HepG2 (cell line): ENCODE measurements around the gene LBX2. TPM values are rescaled to one million over a fixed set of nuclear protein-coding genes. Genes with fewer than 3 reads are reported as not detected.

ENCODE experiments used
- DNMT1 ChIP-seq: sonication (generic); formaldehyde crosslinking; IDR thresholded peaks from 2 replicates; pipeline ENCODE4 v1.5.1; 2020; ENCODE audit warnings: mild to moderate bottlenecking, missing genetic modification reagents
- FLYWCH1 ChIP-seq: sonication (generic); formaldehyde crosslinking; IDR thresholded peaks from 2 replicates; pipeline ENCODE4 v1.8.1; 2023; ENCODE audit warnings: mild to moderate bottlenecking, missing genetic modification reagents
- FOXC1 ChIP-seq: sonication (generic); formaldehyde crosslinking; IDR thresholded peaks from 2 replicates; pipeline ENCODE4 v1.8.0; 2022; ENCODE audit warnings: mild to moderate bottlenecking, missing genetic modification reagents, borderline replicate concordance
- HDAC1 ChIP-seq: sonication (generic); formaldehyde crosslinking; IDR thresholded peaks from 2 replicates; pipeline ENCODE4 v1.5.1; 2020; ENCODE audit warnings: mild to moderate bottlenecking, missing genetic modification reagents
- HHEX ChIP-seq: IDR thresholded peaks from 2 replicates; pipeline ENCODE4 v1.6.1; 2016; ENCODE audit warnings: control low read depth
- KDM2A ChIP-seq: sonication (generic); formaldehyde crosslinking; IDR thresholded peaks from 2 replicates; pipeline ENCODE4 v1.4.0; 2020; ENCODE audit warnings: low read depth, missing genetic modification reagents, borderline replicate concordance
- RBAK ChIP-seq: sonication (generic); formaldehyde crosslinking; IDR thresholded peaks from 2 replicates; pipeline ENCODE4 v1.5.1; 2020; ENCODE audit warnings: mild to moderate bottlenecking, missing genetic modification reagents
- RORA ChIP-seq: sonication (generic); formaldehyde crosslinking; IDR thresholded peaks from 2 replicates; pipeline ENCODE4 v1.5.0; 2020; ENCODE audit warnings: mild to moderate bottlenecking, missing genetic modification reagents, moderate library complexity
- TBL1XR1 ChIP-seq: fragments of 150-350 bp; IDR thresholded peaks from 2 replicates; pipeline ENCODE4 v1.6.1; 2014; ENCODE audit warnings: borderline replicate concordance, low read length; ENCODE audit not compliant: partially characterized antibody
- THYN1 ChIP-seq: sonication (generic); formaldehyde crosslinking; IDR thresholded peaks from 2 replicates; pipeline ENCODE4 v1.8.1; 2023; ENCODE audit warnings: low read depth, mild to moderate bottlenecking, moderate library complexity, missing genetic modification reagents, borderline replicate concordance
- ZNF543 ChIP-seq: sonication (generic); formaldehyde crosslinking; IDR thresholded peaks from 2 replicates; pipeline ENCODE4 v1.4.0; 2020; ENCODE audit warnings: mild to moderate bottlenecking, missing genetic modification reagents
- ZNF83 ChIP-seq: sonication (generic); formaldehyde crosslinking; IDR thresholded peaks from 2 replicates; pipeline ENCODE4 v1.4.0; 2020; ENCODE audit warnings: missing genetic modification reagents, mild to moderate bottlenecking, borderline replicate concordance
- polyA plus RNA-seq, 8 experiments: library from polyadenylated mRNA; depleted of rRNA in 3 of 8; stranded (reverse) in 7 of 8; unstranded in 1 of 8; fragments of >200 nt; fragmentation: Illumina TruSeq in 4 of 8; extraction: Trizol in 4 of 8; gene quantifications; 2 replicates each; pipeline versions ENCODE4 v1.2.1 to v1.2.3, GENCODE V29; 2011 to 2016; ENCODE audit warnings: low read depth in 4 of 8, missing spikeins in 1 of 8, mixed read lengths in 1 of 8; ENCODE audit not compliant: insufficient read depth in 1 of 8
- total RNA-seq, 5 experiments: library from RNA; depleted of rRNA; stranded (reverse); fragments of >200 nt; fragmentation: Illumina TruSeq; extraction: Trizol; gene quantifications; 2 replicates each; pipeline ENCODE4 v1.2.3, GENCODE V29; 2016; ENCODE audit warnings: low read depth in 1 of 5
- TF ChIP-seq, protein P1 (sequence below): sonication (generic); formaldehyde crosslinking; IDR thresholded peaks from 2 replicates; pipeline ENCODE4 v1.4.0; 2020; ENCODE audit warnings: missing genetic modification reagents
- TF ChIP-seq, protein P2 (sequence below): sonication (generic); formaldehyde crosslinking; IDR thresholded peaks from 2 replicates; pipeline ENCODE4 v1.4.0; 2020; ENCODE audit warnings: mild to moderate bottlenecking, missing genetic modification reagents, borderline replicate concordance
- TF ChIP-seq, protein P3 (sequence below): sonication (generic); formaldehyde crosslinking; IDR thresholded peaks from 2 replicates; pipeline ENCODE4 v1.4.0; 2020; ENCODE audit warnings: low read depth, mild to moderate bottlenecking, missing genetic modification reagents
- TF ChIP-seq, protein P4 (sequence below): sonication (generic); formaldehyde crosslinking; IDR thresholded peaks from 2 replicates; pipeline ENCODE4 v1.4.0; 2020; ENCODE audit warnings: low read depth, mild to moderate bottlenecking, missing genetic modification reagents
- TF ChIP-seq, protein P5 (sequence below): sonication (generic); formaldehyde crosslinking; IDR thresholded peaks from 2 replicates; pipeline ENCODE4 v1.4.0; 2020; ENCODE audit warnings: mild to moderate bottlenecking, missing genetic modification reagents

Gene LBX2
- total and polyA plus RNA-seq, 2 of the 13 experiments (the other 11 are each of a cell fraction or from before 2014, with no cell fraction given): 6.4 to 8.1 TPM

DNA sequence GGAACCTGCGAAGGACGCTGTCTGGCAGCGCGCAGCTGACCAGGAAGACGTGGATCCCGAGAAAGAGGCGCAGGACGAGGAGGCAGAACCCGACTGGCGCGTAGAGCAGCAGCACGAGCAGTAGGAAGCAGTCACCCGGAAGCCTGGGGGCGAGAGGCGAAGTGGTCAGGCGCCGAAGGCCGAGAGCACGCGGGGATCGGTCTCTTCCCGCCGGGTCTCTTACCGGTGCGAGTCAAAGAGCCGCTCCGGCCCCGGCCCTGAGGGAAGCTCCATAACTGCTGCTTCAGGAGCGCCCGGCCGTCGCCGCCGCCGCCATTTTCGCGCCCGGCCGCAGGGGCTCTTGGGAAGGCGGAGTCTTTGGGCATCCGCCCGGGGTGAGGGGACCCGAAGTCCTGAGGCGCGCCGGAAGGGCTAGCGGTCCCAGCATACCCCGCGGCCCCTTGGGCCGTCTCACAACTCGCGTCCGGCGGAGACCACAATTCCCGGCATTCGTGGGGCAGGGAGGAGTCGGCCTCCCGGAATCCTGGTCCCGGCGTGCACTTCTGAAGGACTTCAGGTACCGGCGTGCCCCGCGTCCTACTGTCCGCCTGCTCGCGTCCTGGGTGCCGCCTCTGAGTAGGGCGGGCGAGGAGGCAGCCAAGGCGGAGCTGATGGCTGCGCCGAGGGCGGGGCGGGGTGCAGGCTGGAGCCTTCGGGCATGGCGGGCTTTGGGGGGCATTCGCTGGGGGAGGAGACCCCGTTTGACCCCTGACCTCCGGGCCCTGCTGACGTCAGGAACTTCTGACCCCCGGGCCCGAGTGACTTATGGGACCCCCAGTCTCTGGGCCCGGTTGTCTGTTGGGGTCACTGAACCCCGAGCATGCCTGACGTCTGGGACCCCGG, 30.2 kb upstream of the LBX2 start, which contains the start of the genes AUP1 and HTRA2 (continued):
- TF ChIP-seq FOXC1 (CRISPR knock-in tag) (peak; percentile 18; the same call in 1 of the 2 replicates), THYN1 (no peak), DNMT1 (CRISPR knock-in tag) (peak; percentile 91; the same call in 1 of the 2 replicates), KDM2A (CRISPR knock-in tag) (peak; percentile 86; the same call in 1 of the 2 replicates), TBL1XR1 (peak; percentile 76), RORA (CRISPR knock-in tag) (no peak), HHEX (peak; percentile 44; the same call in 1 of the 2 replicates), HDAC1 (CRISPR knock-in tag) (peak; percentile 93), FLYWCH1 (CRISPR knock-in tag) (0 out of 2 replicates have a peak, but pooled peaks have one; percentile 13), RBAK (CRISPR knock-in tag) (0 out of 2 replicates have a peak, but pooled peaks have one; percentile 23), ZNF543 (CRISPR knock-in tag) (peak; percentile 99), ZNF83 (0 out of 2 replicates have a peak, but pooled peaks have one; percentile 26)
- TF ChIP-seq, protein P1, sequence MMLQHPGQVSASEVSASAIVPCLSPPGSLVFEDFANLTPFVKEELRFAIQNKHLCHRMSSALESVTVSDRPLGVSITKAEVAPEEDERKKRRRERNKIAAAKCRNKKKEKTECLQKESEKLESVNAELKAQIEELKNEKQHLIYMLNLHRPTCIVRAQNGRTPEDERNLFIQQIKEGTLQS: 0 out of 2 replicates have a peak, but pooled peaks have one; percentile 13
- TF ChIP-seq, protein P2, sequence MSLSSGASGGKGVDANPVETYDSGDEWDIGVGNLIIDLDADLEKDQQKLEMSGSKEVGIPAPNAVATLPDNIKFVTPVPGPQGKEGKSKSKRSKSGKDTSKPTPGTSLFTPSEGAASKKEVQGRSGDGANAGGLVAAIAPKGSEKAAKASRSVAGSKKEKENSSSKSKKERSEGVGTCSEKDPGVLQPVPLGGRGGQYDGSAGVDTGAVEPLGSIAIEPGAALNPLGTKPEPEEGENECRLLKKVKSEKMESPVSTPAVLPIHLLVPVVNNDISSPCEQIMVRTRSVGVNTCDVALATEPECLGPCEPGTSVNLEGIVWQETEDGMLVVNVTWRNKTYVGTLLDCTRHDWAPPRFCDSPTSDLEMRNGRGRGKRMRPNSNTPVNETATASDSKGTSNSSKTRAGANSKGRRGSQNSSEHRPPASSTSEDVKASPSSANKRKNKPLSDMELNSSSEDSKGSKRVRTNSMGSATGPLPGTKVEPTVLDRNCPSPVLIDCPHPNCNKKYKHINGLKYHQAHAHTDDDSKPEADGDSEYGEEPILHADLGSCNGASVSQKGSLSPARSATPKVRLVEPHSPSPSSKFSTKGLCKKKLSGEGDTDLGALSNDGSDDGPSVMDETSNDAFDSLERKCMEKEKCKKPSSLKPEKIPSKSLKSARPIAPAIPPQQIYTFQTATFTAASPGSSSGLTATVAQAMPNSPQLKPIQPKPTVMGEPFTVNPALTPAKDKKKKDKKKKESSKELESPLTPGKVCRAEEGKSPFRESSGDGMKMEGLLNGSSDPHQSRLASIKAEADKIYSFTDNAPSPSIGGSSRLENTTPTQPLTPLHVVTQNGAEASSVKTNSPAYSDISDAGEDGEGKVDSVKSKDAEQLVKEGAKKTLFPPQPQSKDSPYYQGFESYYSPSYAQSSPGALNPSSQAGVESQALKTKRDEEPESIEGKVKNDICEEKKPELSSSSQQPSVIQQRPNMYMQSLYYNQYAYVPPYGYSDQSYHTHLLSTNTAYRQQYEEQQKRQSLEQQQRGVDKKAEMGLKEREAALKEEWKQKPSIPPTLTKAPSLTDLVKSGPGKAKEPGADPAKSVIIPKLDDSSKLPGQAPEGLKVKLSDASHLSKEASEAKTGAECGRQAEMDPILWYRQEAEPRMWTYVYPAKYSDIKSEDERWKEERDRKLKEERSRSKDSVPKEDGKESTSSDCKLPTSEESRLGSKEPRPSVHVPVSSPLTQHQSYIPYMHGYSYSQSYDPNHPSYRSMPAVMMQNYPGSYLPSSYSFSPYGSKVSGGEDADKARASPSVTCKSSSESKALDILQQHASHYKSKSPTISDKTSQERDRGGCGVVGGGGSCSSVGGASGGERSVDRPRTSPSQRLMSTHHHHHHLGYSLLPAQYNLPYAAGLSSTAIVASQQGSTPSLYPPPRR (CRISPR knock-in tag): peak; percentile 27; the same call in 1 of the 2 replicates
- TF ChIP-seq, protein P3, sequence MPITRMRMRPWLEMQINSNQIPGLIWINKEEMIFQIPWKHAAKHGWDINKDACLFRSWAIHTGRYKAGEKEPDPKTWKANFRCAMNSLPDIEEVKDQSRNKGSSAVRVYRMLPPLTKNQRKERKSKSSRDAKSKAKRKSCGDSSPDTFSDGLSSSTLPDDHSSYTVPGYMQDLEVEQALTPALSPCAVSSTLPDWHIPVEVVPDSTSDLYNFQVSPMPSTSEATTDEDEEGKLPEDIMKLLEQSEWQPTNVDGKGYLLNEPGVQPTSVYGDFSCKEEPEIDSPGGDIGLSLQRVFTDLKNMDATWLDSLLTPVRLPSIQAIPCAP (CRISPR knock-in tag): peak; percentile 35; the same call in 1 of the 2 replicates
- TF ChIP-seq, protein P4, sequence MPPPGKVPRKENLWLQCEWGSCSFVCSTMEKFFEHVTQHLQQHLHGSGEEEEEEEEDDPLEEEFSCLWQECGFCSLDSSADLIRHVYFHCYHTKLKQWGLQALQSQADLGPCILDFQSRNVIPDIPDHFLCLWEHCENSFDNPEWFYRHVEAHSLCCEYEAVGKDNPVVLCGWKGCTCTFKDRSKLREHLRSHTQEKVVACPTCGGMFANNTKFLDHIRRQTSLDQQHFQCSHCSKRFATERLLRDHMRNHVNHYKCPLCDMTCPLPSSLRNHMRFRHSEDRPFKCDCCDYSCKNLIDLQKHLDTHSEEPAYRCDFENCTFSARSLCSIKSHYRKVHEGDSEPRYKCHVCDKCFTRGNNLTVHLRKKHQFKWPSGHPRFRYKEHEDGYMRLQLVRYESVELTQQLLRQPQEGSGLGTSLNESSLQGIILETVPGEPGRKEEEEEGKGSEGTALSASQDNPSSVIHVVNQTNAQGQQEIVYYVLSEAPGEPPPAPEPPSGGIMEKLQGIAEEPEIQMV (CRISPR knock-in tag): peak; percentile 22
- TF ChIP-seq, protein P5, sequence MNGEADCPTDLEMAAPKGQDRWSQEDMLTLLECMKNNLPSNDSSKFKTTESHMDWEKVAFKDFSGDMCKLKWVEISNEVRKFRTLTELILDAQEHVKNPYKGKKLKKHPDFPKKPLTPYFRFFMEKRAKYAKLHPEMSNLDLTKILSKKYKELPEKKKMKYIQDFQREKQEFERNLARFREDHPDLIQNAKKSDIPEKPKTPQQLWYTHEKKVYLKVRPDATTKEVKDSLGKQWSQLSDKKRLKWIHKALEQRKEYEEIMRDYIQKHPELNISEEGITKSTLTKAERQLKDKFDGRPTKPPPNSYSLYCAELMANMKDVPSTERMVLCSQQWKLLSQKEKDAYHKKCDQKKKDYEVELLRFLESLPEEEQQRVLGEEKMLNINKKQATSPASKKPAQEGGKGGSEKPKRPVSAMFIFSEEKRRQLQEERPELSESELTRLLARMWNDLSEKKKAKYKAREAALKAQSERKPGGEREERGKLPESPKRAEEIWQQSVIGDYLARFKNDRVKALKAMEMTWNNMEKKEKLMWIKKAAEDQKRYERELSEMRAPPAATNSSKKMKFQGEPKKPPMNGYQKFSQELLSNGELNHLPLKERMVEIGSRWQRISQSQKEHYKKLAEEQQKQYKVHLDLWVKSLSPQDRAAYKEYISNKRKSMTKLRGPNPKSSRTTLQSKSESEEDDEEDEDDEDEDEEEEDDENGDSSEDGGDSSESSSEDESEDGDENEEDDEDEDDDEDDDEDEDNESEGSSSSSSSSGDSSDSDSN (CRISPR knock-in tag): peak; percentile 81; the same call in 1 of the 2 replicates
